H1 (cell line): ENCODE results near the gene MKLN1. TPM values are rescaled to one million over a fixed set of nuclear protein-coding genes. Genes with fewer than 3 reads are reported as not detected.

ENCODE experiments used
- RNF2 ChIP-seq: fragments of 200-900, 300-1000 bp; sonication (generic); IDR thresholded peaks from 2 replicates; pipeline ENCODE4 v1.7.1; 2016; ENCODE audit warnings: borderline replicate concordance, low read depth, mild to moderate bottlenecking, antibody characterized with exemption, low read length; ENCODE audit not compliant: poor library complexity, severe bottlenecking; ENCODE audit errors: missing control alignments
- SIN3A ChIP-seq, 2 experiments: IDR thresholded peaks in 1 of 2; conservative IDR thresholded peaks in 1 of 2; 2 replicates each; pipeline ENCODE4 v1.6.1; 2011 to 2012; ENCODE audit warnings: low read length in 2 of 2, improper control_type of control experiment in 1 of 2, low read depth in 1 of 2, mild to moderate bottlenecking in 1 of 2
- polyA plus RNA-seq, 7 experiments: library from polyadenylated mRNA; depleted of rRNA in 3 of 7; stranded (reverse) in 5 of 7; unstranded in 2 of 7; fragments of >200 nt in 5 of 7; fragments of 200-250 nt in 2 of 7; gene quantifications; 1 replicate in 5 of 7; 2 replicates in 1 of 7; 4 replicates in 1 of 7; pipeline versions ENCODE4 v1.2.1 to v1.2.3, GENCODE V29; 2011 to 2013; ENCODE audit warnings: missing spikeins in 2 of 7, mixed read lengths in 2 of 7
- total RNA-seq: library from RNA; stranded (reverse); fragmentation: NEBNext Ultra II Directional; extraction: Animal tissue kit (Norgen Biotek cat#: 25700); gene quantifications from 2 replicates; pipeline ENCODE4 v1.2.1, GENCODE V29; 2021
- TF ChIP-seq, protein P1 (sequence below): fragments of 300-600 bp; sonication (generic); IDR thresholded peaks from 2 replicates; pipeline ENCODE4 v1.7.1; 2012; ENCODE audit warnings: low read length, moderate library complexity, mild to moderate bottlenecking, inconsistent platforms; ENCODE audit not compliant: insufficient replicate concordance
- TF ChIP-seq, protein P2 (sequence below), 3 experiments: IDR thresholded peaks; 1 replicate in 2 of 3; 2 replicates in 1 of 3; pipeline versions ENCODE4 v1.5.1 to v1.6.1; 2011; ENCODE audit warnings: low read length in 3 of 3, mild to moderate bottlenecking in 3 of 3, inconsistent platforms in 2 of 3, low read depth in 1 of 3, moderate library complexity in 1 of 3; ENCODE audit not compliant: insufficient read depth in 1 of 3; ENCODE audit errors: control extremely low read depth in 1 of 3

MKLN1 gene
- total and polyA plus RNA-seq, 2 of the 8 experiments (the other 6 are each of a cell fraction or from before 2014, with no cell fraction given), result 22.3 to 50.9 TPM

DNA sequence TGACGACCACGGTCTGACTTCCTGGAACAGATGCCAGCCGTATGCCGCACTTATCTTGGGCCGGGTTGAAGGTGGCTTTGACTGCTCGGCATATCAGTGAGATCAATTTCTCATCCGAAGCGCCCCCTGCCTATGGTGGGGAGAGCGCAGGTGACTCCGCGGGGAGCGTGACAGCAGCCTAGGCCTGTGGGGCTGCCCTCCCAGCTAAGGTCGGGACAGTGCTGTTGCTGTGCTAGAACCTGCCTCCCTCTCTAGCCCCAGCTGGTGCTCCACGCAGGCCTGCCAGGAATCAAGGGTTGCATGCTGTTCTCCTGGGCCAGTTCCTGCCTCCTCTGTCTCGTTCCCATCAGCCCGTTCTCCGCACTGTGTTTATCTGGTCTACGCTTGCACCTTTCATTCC is 178.9 kb downstream of the MKLN1 start (continued):
- TF ChIP-seq, protein P1, sequence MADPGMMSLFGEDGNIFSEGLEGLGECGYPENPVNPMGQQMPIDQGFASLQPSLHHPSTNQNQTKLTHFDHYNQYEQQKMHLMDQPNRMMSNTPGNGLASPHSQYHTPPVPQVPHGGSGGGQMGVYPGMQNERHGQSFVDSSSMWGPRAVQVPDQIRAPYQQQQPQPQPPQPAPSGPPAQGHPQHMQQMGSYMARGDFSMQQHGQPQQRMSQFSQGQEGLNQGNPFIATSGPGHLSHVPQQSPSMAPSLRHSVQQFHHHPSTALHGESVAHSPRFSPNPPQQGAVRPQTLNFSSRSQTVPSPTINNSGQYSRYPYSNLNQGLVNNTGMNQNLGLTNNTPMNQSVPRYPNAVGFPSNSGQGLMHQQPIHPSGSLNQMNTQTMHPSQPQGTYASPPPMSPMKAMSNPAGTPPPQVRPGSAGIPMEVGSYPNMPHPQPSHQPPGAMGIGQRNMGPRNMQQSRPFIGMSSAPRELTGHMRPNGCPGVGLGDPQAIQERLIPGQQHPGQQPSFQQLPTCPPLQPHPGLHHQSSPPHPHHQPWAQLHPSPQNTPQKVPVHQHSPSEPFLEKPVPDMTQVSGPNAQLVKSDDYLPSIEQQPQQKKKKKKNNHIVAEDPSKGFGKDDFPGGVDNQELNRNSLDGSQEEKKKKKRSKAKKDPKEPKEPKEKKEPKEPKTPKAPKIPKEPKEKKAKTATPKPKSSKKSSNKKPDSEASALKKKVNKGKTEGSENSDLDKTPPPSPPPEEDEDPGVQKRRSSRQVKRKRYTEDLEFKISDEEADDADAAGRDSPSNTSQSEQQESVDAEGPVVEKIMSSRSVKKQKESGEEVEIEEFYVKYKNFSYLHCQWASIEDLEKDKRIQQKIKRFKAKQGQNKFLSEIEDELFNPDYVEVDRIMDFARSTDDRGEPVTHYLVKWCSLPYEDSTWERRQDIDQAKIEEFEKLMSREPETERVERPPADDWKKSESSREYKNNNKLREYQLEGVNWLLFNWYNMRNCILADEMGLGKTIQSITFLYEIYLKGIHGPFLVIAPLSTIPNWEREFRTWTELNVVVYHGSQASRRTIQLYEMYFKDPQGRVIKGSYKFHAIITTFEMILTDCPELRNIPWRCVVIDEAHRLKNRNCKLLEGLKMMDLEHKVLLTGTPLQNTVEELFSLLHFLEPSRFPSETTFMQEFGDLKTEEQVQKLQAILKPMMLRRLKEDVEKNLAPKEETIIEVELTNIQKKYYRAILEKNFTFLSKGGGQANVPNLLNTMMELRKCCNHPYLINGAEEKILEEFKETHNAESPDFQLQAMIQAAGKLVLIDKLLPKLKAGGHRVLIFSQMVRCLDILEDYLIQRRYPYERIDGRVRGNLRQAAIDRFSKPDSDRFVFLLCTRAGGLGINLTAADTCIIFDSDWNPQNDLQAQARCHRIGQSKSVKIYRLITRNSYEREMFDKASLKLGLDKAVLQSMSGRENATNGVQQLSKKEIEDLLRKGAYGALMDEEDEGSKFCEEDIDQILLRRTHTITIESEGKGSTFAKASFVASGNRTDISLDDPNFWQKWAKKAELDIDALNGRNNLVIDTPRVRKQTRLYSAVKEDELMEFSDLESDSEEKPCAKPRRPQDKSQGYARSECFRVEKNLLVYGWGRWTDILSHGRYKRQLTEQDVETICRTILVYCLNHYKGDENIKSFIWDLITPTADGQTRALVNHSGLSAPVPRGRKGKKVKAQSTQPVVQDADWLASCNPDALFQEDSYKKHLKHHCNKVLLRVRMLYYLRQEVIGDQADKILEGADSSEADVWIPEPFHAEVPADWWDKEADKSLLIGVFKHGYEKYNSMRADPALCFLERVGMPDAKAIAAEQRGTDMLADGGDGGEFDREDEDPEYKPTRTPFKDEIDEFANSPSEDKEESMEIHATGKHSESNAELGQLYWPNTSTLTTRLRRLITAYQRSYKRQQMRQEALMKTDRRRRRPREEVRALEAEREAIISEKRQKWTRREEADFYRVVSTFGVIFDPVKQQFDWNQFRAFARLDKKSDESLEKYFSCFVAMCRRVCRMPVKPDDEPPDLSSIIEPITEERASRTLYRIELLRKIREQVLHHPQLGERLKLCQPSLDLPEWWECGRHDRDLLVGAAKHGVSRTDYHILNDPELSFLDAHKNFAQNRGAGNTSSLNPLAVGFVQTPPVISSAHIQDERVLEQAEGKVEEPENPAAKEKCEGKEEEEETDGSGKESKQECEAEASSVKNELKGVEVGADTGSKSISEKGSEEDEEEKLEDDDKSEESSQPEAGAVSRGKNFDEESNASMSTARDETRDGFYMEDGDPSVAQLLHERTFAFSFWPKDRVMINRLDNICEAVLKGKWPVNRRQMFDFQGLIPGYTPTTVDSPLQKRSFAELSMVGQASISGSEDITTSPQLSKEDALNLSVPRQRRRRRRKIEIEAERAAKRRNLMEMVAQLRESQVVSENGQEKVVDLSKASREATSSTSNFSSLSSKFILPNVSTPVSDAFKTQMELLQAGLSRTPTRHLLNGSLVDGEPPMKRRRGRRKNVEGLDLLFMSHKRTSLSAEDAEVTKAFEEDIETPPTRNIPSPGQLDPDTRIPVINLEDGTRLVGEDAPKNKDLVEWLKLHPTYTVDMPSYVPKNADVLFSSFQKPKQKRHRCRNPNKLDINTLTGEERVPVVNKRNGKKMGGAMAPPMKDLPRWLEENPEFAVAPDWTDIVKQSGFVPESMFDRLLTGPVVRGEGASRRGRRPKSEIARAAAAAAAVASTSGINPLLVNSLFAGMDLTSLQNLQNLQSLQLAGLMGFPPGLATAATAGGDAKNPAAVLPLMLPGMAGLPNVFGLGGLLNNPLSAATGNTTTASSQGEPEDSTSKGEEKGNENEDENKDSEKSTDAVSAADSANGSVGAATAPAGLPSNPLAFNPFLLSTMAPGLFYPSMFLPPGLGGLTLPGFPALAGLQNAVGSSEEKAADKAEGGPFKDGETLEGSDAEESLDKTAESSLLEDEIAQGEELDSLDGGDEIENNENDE, result no peak
- no peak for TF ChIP-seq RNF2
- no peak for TF ChIP-seq SIN3A (conservative IDR thresholded peaks at IDR 0.05 in 1 of 2, IDR thresholded peaks at IDR 0.05 in 1 of 2; ENCODE audit: low read depth in 1 of 2, low read length in 2 of 2)
- TF ChIP-seq, protein P2, sequence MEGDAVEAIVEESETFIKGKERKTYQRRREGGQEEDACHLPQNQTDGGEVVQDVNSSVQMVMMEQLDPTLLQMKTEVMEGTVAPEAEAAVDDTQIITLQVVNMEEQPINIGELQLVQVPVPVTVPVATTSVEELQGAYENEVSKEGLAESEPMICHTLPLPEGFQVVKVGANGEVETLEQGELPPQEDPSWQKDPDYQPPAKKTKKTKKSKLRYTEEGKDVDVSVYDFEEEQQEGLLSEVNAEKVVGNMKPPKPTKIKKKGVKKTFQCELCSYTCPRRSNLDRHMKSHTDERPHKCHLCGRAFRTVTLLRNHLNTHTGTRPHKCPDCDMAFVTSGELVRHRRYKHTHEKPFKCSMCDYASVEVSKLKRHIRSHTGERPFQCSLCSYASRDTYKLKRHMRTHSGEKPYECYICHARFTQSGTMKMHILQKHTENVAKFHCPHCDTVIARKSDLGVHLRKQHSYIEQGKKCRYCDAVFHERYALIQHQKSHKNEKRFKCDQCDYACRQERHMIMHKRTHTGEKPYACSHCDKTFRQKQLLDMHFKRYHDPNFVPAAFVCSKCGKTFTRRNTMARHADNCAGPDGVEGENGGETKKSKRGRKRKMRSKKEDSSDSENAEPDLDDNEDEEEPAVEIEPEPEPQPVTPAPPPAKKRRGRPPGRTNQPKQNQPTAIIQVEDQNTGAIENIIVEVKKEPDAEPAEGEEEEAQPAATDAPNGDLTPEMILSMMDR (IDR thresholded peaks at IDR 0.05; ENCODE audit: control extremely low read depth in 1 of 3, insufficient read depth in 1 of 3, low read depth in 1 of 3, low read length in 3 of 3), result peak; percentile 27 to 48 (median 34); a peak in 3 of 4 replicates
